Fibroblast of skin of right quadriceps (primary cell): ENCODE data around the gene CHRNA5.
A peak's percentile ranks its signal among the peaks of the same experiment; 100 is the strongest.
"Not testable (repeated sequence)": the region's sequence is repeated elsewhere in the genome, so short reads cannot be mapped to it uniquely, and the experiment has no call there.

ENCODE experiments used
- DNase-seq: peaks from one replicate; pipeline ENCODE4 v3.0.0-alpha.2; 2013

The CHRNA5 gene

DNA sequence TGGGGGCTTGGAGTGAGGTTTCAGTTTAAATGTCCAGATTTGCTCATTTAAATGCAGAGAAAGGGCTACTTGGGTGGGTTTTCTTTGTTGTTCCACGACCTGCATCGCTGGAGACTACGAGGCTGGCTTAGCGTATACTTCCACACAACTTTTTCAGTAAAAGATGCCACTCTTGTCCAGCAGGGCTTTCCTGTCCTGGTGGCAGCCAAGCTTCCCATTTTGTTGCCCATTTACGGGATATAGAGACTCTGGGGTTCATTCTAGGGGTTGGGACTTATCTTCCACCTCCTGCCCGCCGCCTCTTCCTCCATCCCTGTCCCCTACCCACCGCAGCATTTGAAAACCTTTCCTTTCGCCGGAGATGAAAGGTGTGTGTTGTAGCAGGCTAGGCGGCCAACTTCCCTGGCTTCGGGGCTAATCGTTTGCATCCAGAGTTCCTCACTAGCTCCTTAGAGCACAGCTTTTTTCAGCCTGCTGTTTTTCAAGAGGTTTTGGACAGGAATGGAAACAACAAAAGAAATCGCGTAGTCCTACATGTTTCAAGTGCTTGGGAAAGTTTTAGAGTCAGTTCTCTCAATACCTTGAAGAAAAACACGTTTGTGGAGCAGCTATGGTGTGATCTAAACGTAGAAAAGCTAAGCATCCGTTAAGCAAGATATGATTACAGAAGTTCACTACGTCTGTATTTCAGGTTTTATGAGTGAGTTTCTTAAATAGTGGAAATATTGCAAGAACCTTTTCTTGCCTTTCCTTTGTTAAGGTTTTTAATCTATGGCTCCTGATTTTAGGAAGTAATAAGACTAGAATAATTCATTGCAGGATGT lies 843 bp downstream of the CHRNA5 start:
- peak; percentile 14 for DNase-seq

DNA sequence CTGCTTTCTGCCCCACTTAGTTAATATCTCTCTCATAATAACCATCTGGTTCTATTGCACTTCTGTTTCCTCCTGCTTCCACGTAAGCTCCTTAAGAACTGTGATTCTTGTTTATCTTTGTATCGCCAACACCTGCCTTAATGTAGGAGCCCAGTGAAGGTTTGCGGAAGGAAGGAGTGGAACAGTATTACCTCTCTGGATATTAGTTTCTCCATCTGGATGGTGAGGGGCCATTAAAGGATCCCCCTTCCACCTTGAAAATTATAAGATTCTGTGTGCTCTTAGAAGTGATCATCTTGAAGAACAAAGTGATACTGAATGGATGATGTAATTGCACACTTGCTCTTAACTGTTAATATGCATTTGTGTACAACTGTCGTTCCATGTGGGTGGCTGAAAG lies 2.2 kb downstream of the CHRNA5 start:
- no peak for DNase-seq

DNA sequence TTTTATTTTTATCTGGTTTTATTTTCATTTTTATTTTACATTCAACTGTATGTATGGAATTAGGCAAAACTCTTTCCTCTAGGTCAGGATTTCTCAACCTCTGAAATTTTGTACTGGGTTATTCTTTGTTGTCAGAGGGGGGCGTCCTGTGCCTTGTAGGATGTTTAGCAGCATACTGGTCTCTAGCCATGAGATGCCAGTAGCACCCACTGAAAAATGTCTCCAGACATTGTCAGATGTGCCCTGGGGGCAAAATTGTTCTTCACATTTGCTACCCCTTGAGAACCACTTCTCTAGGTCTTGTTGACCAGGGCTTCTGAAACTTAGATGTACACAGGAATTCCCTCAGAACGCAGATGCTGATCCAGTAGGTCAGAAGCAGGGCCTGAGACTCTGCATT lies 5.4 kb downstream of the CHRNA5 start:
- no peak for DNase-seq

GRCh38 chr15:78571382-78571781 lies 6.1 kb downstream of the CHRNA5 start:
- DNase-seq: no peak

- no peak for DNase-seq
Measured at GRCh38 chr15:78573416-78573815, 8.1 kb downstream of the CHRNA5 start.

GRCh38 chr15:78574944-78575343 lies 9.6 kb downstream of the CHRNA5 start:
- no peak for DNase-seq

- DNase-seq: no peak
Measured at GRCh38 chr15:78597583-78597982, 32.3 kb downstream of the CHRNA5 start.

DNA sequence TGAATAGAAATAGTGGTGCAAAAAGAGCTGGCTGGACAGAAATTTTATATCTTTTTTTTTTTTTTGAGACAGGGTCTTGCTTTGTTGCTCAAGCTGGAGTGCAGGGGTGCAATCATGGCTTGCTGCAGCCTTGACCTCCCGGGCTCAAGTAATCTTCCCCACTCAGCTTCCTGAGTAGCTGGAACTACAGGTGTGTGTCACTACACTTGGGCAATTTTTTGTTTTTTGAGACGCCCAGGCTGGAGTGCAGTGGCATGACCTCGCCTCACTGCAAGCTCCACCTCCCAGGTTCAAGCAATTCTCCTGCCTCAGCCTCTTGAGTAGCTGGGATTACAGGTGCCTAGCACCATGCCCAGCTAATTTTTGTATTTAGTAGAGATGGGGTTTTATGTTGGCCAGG lies 33.0 kb downstream of the CHRNA5 start:
- DNase-seq: no peak

DNA sequence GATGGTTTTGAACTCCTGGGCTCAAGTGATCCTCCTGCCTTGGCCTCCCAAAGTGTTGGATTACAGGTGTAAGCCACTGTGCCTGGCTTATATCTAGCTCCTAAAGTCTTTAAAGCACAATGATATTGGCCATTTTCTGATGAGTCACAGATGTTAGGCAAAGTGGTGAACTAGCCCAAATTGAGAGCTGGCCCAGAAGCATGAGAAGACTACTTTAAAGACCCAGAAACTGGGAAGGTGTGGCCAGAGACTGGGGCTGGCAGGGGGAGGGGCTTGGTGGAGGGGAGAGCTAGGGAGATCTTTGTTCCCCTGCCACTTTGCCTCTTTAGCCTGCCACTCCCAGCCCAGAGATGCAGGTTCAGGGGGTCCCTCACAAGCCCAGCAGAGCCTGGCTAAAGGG lies 33.9 kb downstream of the CHRNA5 start:
- DNase-seq: no peak

GRCh38 chr15:78603467-78603866 lies 38.1 kb downstream of the CHRNA5 start:
- DNase-seq: no peak

- DNase-seq: no peak
Measured at GRCh38 chr15:78604420-78604819, 39.1 kb downstream of the CHRNA5 start.

- no peak for DNase-seq
Measured at GRCh38 chr15:78605201-78605600, 39.9 kb downstream of the CHRNA5 start.

- no peak for DNase-seq
Measured at GRCh38 chr15:78605680-78606079, 40.4 kb downstream of the CHRNA5 start.

DNA sequence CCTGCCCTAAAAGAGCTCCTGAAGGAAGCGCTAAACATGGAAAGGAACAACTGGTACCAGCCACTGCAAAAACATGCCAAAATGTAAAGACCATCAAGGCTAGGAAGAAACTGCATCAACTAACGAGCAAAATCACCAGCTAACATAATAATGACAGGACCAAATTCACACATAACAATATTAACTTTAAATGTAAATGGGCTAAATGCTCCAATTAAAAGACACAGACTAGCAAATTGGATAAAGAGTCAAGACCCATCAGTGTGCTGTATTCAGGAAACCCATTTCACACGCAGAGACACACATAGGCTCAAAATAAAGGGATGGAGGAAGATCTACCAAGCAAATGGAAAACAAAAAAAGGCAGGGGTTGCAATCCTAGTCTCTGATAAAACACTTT lies 44.2 kb downstream of the CHRNA5 start:
- not testable (repeated sequence) for DNase-seq

- no peak for DNase-seq
Measured at GRCh38 chr15:78614021-78614420, 48.7 kb downstream of the CHRNA5 start.

DNA sequence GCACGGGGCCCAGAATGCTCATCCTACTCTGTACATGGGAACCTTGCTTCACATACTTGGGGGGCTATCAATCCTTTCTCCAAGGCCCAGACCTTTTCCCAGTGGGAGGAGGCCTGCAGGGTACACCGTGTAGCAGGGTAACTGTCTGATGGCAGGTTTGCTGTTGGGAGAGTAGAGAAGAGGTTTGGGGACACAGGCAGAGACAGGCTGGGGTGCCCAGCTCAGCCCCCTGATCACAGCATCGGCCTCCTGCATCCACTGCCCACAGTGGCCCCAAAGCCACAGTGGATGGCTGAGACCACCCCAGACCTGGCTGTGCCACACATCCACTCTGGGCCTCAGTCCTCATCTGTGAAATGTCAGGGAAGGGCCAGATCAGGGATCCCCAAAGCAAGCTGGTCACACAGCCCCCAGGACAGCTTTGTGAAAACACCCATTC lies 49.9 kb downstream of the CHRNA5 start:
- DNase-seq: no peak

- no peak for DNase-seq
Measured at GRCh38 chr15:78616506-78616905, 51.2 kb downstream of the CHRNA5 start.

- DNase-seq: no peak
Measured at GRCh38 chr15:78617076-78617475, 51.8 kb downstream of the CHRNA5 start.

GRCh38 chr15:78617516-78617915 lies 52.2 kb downstream of the CHRNA5 start:
- DNase-seq: no peak

DNA sequence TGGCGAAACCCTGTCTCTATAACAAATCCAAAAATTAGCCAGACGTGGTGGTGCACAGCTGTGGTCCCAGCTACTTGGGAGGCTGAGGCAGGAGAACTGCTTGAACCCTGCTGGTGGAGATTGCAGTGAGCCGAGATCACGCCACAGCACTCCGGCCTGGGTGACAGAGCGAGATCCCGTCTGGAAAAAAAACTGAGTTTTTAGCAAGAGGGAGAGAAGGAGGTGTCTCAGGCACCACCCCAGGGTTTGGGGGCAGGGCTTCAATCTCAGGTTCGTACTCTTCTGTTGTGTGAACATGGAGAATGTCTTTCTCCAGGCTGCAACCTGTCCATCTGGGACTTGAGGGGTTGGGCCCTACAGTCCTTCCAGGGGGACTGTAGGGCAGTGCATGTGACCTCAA lies 52.7 kb downstream of the CHRNA5 start:
- no peak for DNase-seq

DNA sequence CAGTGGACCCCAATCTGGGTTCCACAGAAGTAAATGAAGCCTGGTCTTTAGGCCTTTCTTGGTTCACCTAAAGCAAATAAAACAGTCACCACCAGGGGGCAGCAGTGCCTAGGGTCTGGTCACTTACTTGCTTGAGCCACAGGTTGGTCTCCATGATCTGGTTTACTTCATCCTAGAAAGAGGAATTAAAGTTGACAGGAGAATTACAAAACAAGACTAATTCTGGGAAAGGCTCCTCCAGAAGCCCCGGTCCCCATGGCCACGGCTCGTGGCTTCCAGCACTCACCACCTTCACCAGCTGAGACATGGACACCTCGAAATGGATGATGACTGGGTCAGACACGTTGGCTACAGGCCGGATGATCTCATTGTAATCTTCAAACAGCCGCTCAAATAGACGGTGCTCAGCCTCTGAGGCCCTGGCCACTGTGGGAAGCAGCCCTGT lies 53.2 kb downstream of the CHRNA5 start:
- peak; percentile 81 for DNase-seq

GRCh38 chr15:78619022-78619950 lies 54.0 kb downstream of the CHRNA5 start:
- no peak for DNase-seq

DNA sequence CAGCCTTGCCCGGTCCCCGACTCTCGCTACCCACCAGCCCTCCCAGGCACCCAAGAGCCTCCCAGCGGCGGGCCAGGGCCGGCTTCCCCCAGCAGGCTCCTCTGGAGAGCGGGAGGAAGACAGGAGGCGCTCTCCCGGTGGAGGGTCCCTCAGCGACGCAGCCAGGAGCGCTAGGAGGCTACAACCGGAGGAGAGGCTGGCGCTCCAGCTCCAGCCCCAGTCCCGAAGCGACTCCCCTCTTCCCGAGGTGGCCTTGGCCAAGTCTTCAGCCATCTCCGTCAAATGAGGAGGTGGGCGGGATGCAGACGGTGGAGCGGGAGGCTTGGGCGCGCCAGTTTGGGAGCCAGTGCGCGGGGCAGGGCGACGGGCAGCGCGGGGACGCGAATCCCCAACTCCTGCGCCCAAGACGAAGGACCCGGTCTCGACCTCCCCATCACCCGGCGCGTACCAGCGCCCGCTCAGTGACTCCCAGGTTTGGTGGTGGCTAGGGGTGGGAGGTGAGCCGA lies 54.8 kb downstream of the CHRNA5 start:
- DNase-seq: no peak
